Right ventricle myocardium inferior (tissue), 1 donor: Measurements from ENCODE around the gene FRY. TPM values are rescaled to one million over a fixed set of nuclear protein-coding genes. Genes with fewer than 3 reads are reported as not detected.

Experiments
- ATAC-seq: fragments of 200-7000 bp; cut with Tn5 transposase; one replicate; pipeline ENCODE4 v1.9.1; 2020; ENCODE audit warnings: mild to moderate bottlenecking, moderate library complexity
- DNase-seq: peaks from one replicate; pipeline ENCODE4 v3.0.0; 2021; ENCODE audit errors: missing footprints
- intact Hi-C: fragments of 100-400 bp; cut with DNase I; formaldehyde crosslinking; loops from one replicate; pipeline ENCODE4 v1.11.0; 2022
- total RNA-seq: library from RNA; stranded (reverse); fragmentation: NEBNext Ultra II Directional; extraction: Animal tissue kit (Norgen Biotek cat#: 25700); gene quantifications from one replicate; pipeline ENCODE4 v1.2.1, GENCODE V29; 2021
- donor health status: DM: no; HTN: yes; CAD: no; lungs with severe emphysema.

Gene FRY
- total RNA-seq, 1 donor from 2014 or later, result 146 TPM

DNA sequence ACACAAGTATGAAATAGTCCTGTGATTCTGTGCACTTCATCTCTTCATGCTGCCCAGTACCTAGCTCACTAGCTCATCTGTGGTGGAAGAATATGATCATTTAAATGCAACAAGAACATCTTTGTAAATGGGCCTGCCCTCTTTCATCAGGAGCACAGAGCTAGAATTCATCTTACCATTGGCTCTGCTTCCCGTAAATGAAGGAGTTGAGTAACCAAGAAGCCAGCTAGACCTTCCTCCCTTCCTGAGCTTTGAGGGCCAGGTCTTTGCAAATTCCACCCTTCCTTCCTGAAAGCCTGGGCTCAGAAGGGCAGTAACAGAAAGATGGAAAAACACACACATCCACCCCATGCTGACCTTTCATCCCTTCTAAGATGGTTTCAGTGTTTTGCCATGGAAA lies 82.0 kb downstream of the FRY start:
- ATAC-seq (no peak), DNase-seq (no peak)
- intact Hi-C loops, result no loop called here

DNA sequence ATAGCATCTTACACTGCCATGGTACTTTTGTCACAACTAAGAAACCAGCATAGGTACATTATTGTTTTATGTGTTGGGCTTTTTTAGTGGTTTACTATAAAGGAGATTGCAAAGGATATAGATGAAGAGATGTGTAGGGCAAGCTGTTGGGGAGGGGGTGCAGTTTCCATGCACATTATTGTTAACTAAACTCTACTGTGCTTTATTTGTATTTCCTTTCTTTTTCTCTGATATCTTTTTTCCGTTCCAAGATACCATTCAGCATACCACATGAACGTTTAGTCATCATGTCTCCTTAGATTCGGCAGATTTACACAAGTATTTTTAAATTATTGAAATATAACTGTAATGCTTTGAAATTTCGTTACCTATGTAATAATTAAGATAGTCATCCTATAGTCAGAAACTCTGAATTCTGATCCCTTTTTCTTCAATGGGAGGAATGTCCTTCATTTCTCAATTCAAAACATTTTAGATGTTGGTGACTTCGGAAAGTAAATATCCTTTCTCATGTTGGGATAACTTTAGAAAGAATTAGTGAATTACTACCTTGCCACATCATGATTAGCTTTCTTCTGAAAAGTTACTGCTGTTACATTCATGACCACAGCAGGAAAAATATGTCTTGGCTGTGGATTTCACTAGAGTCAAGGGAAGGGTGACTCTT lies 82.8 kb downstream of the FRY start:
- DNase-seq (no peak), ATAC-seq (no peak)
- intact Hi-C loops, result no loop called here

DNA sequence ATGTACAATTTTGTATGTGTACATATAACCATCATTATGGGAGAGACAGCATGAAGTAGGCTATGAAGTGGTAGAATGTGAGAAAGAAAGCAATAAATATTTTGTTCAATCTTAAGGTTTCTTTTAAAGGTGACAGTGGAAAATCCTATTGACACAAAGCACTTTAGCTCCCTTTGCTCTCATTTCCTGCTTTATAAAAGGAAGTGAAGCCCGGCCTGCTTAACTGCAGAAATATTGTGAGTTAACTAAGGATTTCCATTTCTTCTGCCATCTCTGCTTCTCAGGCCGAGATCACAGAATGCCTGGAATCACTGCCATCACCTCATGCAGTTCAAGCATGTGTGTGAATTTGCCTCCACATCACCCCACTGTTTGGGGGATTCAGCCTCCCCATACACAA lies 83.5 kb downstream of the FRY start:
- intact Hi-C loops, result loop anchor here (5.0 kb wide), 2 partner anchors 33 to 53 kb away; no protein-coding TSS in a partner anchor
- no peak for DNase-seq
- no peak for ATAC-seq

DNA sequence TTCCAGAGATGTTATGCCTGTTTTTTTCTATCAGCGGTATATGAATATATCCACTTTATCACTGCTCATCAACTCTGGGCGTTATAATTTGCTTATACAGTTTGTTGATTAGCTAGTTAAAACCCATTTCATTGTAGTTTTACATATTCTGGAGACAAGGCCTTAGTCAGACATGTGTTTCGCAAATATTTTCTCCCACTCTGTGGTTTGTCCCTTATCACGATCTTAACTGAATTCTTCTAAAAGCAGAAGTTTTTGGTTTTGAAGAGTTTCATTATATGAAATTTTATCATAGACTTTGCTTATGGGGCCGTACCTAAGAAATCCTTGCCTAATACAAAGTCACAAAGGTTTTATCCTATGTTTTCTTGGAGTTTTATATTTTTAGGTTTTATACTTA lies 84.6 kb downstream of the FRY start:
- DNase-seq (no peak), ATAC-seq (no peak)
- intact Hi-C loops, result loop anchor here (5.0 kb wide), 2 partner anchors 34 to 54 kb away; no protein-coding TSS in a partner anchor

DNA sequence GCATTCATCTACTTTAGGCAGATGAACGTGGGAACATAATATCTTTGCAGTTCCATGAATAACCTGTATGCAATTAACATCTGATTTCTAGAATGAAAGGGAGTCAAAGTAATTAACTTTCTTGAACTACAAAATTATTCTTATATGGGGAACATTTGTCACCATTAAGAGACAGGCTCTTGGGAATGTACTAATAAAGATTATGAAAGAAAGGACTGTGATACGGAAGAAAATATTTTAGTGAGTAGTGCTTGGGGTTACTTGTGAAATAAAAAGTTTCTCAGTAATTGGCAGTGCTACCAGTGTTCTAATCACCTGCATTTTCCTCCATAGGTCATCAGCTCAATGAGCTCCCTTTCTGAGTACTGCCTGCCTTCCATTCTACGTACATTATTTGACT lies 85.4 kb downstream of the FRY start:
- intact Hi-C loops, result loop anchor here (5.0 kb wide), 2 partner anchors 35 to 55 kb away; no protein-coding TSS in a partner anchor
- no peak for ATAC-seq
- no peak for DNase-seq

DNA sequence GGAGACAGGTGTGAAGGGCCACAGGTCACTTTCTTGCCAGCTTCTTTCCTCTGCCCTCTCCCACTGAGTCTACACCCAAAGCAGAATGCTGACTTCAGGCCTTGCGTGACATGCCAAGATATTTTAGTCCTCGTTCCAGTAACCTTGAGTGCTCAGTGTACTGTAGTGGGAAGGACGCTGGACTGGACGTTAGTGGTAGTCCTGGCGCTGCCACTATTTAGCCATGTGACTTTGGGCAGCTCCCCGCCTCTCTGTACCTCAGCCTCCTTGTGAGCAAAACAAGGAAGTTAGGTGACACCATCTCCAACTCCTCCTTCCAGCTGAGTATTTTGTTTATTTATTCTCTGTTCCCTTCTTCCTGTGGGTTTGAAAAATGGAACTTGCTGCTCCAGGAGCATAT lies 86.1 kb downstream of the FRY start:
- peak; percentile 97 for ATAC-seq
- intact Hi-C loops, result loop anchor here (5.0 kb wide), 2 partner anchors 35 to 55 kb away; no protein-coding TSS in a partner anchor

DNA sequence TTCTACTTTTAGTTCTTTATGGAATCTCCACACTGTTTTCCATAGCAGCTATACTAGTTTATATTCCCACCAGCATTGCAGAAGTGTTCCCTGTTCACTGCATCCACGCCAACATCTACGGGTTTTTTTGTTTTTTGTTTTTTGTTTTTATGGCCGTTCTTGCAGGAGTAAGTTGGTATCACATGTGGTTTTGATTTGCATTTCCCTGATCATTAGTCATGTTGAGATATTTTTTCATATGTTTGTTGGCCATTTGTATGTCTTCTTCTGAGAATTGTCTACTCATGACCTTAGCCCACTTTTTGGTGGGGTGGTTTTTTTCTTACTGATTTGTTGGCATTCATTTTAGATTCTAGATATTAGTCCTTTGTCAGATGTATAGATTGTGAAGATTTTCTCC lies 89.7 kb downstream of the FRY start:
- ATAC-seq (no peak), DNase-seq (no peak)
- intact Hi-C loops, result no loop called here

More for the DNA sequence above, 86.1 kb downstream of the FRY start:
- DNase-seq, result peak; percentile 71

DNA sequence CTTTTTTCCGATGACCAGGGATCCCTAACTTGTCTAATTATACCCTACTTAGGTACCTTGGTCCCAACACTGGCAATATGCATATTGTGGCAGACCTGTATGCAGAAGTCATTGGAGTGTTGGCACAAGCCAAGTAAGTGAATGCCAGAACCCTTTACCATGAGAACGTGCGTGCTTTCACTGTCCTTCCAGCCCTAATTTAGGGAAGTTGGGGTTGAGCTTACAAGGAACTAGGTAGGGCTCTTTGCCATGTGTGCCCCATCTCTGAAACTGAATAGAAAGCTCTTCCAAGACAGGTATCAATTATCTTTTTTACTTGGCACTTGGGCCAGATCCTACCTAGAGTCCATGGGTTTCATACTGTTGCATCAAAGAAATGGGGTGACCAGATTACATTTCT lies 93.2 kb downstream of the FRY start:
- DNase-seq (no peak), ATAC-seq (no peak)
- intact Hi-C loops, result no loop called here

DNA sequence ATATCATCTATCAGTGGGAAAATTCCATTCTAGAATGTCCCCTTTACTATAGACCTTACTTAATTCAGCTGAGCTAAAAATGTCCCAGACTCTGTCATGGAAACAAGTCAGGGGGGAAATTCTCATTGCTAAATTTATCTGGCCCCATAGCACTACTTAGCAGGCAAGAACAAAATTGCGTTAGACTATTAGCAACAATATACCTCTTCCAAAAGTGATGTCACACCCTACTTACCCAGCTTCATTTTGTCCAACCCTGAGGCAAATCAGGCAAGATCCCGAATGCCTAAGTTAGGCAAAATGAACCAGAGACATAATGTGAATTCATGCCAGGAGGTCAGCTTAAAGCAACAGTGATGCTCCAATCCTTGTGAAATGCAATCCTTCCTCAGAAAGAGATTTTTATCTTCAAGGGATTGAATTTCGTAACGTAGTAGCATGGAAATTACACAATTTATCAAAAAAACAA lies 93.7 kb downstream of the FRY start:
- DNase-seq (no peak), ATAC-seq (peak; percentile 89)
- intact Hi-C loops, result no loop called here

DNA sequence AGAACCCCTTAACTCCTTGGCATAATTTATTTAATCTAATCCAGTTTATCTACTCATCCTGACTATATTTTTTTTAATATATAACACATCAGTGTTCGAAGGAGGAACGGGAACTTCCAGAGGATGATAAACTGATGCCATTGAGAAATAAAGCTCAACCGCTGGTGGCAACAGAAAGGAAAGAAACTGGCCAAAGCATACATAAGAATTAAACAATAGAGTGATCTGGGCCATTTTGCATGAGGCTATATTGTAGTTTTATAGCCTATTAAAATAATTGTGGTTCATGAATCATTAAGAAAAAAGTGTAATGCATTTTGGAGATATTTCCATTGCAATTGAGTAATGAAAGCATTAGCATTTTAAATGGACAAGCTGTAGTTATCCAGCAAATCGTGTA lies 94.2 kb downstream of the FRY start:
- DNase-seq (no peak), ATAC-seq (no peak)
- intact Hi-C loops, result no loop called here

DNA sequence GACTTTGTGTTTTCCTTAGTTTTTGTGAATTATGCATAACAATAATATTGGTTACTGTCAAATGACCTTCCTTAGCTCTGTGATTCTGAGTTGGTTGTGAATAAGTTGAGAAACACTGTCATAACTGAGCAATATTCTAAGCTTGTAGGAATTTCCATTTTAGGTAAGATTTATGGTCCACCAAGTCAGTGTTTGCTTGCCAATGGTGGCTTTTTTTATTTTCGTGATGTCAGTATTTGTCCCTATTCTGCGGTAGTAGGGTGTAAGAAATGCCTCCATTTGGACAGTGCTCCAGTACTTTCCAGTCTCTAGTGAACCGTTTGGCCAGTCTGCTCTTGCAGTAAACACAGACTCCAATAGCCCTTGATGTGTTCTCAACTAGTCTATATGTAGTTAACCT lies 94.7 kb downstream of the FRY start:
- DNase-seq (no peak), ATAC-seq (no peak)
- intact Hi-C loops, result no loop called here

DNA sequence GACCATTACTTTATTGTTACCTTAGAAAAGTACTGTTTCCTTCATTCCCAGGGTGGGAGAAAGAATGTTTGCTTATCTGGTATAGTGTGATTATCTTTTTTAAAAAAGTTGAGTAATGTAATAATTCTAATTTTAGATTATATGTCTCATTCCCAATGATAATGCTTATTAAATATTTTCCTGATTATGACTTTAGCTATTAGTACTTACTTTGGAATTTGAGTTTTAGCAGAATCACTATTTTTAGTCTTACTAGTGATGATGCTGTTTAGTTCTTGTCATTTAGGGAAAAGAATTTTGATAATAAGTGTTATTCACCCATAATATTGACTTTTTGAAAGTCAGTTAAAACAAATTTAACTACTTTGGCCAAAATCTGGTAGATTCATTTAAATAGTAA lies 95.2 kb downstream of the FRY start:
- DNase-seq (no peak), ATAC-seq (no peak)
- intact Hi-C loops, result no loop called here

DNA sequence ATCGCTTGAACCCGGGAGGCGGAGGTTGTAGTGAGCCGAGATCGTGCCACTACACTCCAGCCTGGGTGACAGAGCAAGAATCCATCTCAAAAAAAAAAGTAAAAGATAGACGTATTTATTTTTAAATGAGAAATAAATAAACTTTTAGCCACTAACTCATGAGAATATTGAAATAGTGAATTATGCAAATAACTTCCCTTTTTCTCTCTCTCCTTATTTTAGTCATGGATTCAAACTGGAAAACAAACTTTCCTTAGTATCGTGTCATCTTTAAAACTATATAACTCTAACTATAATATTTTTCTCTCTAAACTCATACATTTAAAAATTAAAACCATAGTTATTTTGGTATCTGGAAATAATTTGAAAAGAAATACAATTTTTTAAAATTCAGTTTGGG lies 96.1 kb downstream of the FRY start:
- intact Hi-C loops, result no loop called here
- ATAC-seq (no peak), DNase-seq (no peak)

DNA sequence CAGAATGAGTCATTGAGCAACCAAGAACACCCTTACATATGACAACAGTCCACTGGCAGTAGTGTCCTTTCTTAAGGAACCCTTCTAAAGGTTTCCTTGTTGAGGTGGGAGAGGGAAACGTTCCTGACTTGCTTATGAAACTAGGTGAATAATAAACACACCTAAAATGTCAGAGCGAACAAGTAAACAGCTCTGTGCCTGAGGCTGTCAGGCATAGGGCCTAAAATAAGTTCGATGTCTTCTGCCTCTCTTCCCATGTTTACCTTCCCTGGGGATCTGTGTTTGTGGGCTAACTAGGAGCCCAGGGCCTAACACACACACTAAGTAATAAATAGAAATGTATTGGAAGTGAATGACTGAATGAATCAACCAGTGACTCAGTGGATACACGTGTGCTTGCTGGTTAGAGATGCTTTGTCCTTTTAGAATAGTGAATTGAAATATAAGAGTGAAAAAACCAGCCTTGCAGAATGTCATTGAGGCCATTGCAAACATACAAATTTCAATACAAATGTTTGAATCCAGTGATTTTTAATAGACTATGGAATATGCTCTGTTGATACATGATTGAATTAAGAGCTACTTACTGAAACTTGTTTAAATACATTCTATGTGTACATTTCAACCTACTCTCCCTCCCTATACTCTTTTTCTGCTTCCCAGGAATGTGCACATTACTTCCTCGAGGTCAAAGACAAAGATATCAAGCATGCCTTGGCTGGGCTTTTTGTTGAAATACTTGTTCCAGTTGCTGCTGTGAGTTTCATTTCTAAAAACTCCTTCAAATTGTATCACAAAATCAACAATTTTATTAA lies 102.9 kb downstream of the FRY start:
- ATAC-seq (no peak), DNase-seq (no peak)
- intact Hi-C loops, result no loop called here

DNA sequence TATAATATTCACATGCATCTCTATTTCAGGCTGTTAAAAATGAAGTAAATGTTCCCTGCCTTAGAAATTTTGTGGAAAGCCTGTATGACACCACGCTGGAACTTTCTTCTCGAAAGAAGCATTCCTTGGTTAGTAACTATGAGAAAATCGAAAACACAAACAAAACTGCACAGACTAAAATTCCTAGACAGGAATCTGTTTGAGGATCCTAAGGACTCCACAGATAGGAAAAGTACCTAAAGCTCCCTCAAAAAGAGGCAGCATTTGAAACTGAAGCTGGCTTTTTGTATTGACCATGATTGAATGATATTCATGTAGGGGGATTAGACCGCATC lies 103.4 kb downstream of the FRY start:
- no peak for ATAC-seq
- intact Hi-C loops, result no loop called here
- no peak for DNase-seq

DNA sequence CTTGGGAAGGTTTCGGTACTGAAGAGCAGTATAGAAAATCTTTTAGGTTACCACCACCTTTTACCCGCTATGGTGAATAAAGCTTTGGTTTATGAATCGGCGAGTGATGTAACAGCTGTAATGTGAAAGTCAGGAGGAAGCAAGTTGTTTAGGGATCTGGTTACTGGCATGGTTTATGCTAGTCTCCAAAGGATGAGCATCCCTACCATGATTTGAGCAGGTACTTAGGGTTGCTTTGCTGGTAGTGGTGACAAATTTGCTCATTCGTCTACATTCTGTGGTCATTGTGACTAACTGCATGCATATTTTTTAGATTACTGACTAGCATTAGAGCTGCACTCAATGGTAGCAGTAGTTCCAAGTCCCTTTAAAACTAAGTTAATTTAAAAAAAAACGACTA lies 104.1 kb downstream of the FRY start:
- ATAC-seq (no peak), DNase-seq (no peak)
- intact Hi-C loops, result no loop called here

DNA sequence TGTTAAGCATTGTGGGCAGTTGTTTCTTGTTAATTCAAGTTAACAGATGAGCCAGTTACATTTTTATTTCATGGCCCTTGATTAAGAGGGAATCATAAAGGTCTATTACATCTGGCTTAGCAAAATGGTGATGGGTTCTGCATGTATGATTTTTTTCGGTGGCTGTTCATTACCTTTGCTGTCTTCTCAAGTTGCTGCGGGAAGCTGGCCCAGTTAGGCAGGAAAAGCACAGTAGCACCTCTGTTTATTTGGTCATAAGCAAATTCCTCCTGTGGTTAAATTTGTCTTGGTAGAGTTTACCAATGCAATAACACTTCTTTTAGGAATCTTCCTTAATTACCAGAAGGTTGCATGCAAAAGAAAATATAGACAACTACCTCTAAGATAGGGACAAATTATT lies 104.5 kb downstream of the FRY start:
- intact Hi-C loops, result no loop called here
- DNase-seq (no peak), ATAC-seq (no peak)

DNA sequence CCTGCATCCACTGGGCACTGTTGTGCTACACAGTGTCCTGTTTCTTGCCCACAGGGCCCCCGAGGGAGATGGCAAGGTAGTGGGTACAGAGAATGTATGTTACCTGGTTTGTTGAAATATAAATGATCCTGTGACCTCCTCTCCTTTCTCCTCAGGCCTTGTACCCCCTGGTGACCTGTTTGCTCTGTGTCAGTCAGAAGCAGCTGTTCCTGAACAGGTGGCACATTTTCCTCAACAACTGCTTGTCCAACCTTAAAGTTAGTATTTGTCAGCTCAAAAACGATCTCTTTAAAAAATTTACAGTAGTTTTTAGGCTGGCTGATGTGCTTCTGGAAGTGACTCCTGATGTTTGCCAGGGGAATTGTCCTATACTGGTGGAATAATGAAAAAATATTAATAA lies 105.1 kb downstream of the FRY start:
- no peak for DNase-seq
- no peak for ATAC-seq
- intact Hi-C loops, result no loop called here

DNA sequence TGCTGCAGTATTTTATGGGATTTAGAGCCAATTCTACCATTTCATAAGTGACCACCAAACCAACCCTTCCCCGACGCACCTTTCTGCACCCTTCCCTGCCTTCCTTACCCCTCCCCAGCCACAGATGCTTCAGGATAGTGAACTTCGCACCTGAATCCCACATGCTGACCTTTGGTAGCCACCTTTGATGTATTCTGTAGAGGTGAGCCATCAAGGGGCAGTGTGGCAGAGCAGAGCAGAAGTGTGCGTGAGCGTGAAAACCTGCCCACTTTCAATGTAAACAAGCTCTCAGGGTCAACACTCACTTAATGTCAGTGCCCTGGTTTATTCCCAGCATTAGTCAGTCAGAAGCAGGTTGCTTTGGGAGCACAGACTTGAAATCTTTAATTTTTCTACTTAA lies 107.7 kb downstream of the FRY start:
- intact Hi-C loops, result no loop called here
- ATAC-seq (no peak), DNase-seq (no peak)

DNA sequence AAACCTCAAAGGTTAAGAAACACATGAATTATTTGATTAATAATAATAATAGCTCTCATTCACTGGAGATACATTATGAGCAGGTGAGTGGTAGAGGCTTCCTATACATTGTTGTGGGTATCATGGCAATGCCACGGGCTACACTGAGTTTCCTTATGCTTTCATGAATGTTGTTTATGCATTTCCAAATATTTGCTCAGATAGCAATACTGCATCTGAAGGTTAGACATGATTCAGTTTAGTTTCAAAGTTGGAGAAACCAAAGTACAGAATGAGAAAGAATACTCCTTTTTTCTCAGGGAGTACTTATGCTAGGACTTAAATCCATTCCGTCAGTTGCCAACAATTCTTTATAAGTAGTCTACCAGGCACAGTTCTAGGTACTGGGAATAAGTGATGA lies 108.5 kb downstream of the FRY start:
- intact Hi-C loops, result no loop called here
- DNase-seq, result no peak
- ATAC-seq, result no peak
